GM13977 (cell line): Measurements from ENCODE around the gene DTNB.

Experiments used
- DNase-seq: peaks from one replicate; pipeline ENCODE4 v3.0.0; 2012; ENCODE audit warnings: low spot score
- CTCF ChIP-seq: IDR thresholded peaks from 2 replicates; pipeline ENCODE4 v1.5.1; 2012; ENCODE audit warnings: mild to moderate bottlenecking, control low read depth; ENCODE audit not compliant: insufficient read depth; ENCODE audit errors: extremely low read depth, missing control alignments
- in situ Hi-C: fragments of 300-500 bp; cut with MboI; formaldehyde crosslinking; loops from one replicate; pipeline ENCODE4 v1.12.0; 2022; ENCODE audit warnings: low sequenced_read_pairs, low pct_unique_long_range_greater_than_20kb, mixed read lengths, inconsistent platforms; ENCODE audit not compliant: unreplicated experiment

The DTNB gene

GRCh38 chr2:25375371-25375988 lies 297.9 kb downstream of the DTNB start:
- in situ Hi-C loops, result no loop called here
- DNase-seq, result no peak
- no peak for TF ChIP-seq CTCF

- DNase-seq, result no peak
- no peak for TF ChIP-seq CTCF
- in situ Hi-C loops, result no loop called here
Observed at GRCh38 chr2:25374827-25375226, 298.6 kb downstream of the DTNB start.

- in situ Hi-C loops, result no loop called here
- no peak for DNase-seq
- no peak for TF ChIP-seq CTCF
Observed at GRCh38 chr2:25374411-25374810, 299.0 kb downstream of the DTNB start.

- no peak for TF ChIP-seq CTCF
- in situ Hi-C loops, result no loop called here
- no peak for DNase-seq
Observed at GRCh38 chr2:25373269-25373981, 300.0 kb downstream of the DTNB start.

- no peak for TF ChIP-seq CTCF
- DNase-seq, result no peak
- in situ Hi-C loops, result no loop called here
Observed at GRCh38 chr2:25372405-25373268, 300.7 kb downstream of the DTNB start.
